ENCODE data around the gene AUNIP.
"Not testable (repeated sequence)": the region's sequence is repeated elsewhere in the genome, so short reads cannot be mapped to it uniquely, and the experiment has no call there.

The AUNIP gene

DNA sequence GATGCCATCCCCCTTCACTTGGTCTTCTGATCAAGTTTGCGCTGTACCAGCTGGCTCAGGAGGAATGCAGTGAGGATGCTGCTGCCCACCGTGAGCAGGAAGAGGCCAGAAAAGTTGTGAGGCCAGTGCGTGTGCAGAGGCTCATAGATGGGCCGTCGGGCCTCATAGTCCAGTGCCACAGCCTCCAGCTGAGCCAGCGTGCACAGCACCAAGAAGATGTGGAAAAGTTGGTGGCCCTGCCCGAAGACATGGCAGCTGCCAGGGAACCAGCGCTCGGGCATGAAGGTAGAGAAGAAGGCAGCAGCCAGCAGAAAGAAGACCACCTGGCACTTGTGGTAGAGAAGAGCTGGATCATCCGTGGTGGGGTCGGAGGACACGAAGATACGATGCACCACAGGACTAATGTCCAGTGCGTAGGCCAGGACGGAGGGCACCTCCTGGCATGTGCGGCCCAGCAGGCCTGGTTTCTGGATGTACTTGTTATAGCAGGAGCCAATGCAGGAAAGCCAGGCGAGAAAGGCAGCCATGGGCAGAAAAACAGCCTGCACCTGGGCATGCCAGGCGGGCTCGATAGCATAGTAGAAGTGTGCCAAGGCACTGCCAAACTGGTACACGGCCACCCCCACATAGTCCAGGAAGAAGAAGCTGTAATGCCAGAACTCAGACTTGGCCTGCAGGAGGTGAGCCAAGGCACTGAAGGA is 3.7 kb upstream of the AUNIP start:
- no peak for DNase-seq

DNA sequence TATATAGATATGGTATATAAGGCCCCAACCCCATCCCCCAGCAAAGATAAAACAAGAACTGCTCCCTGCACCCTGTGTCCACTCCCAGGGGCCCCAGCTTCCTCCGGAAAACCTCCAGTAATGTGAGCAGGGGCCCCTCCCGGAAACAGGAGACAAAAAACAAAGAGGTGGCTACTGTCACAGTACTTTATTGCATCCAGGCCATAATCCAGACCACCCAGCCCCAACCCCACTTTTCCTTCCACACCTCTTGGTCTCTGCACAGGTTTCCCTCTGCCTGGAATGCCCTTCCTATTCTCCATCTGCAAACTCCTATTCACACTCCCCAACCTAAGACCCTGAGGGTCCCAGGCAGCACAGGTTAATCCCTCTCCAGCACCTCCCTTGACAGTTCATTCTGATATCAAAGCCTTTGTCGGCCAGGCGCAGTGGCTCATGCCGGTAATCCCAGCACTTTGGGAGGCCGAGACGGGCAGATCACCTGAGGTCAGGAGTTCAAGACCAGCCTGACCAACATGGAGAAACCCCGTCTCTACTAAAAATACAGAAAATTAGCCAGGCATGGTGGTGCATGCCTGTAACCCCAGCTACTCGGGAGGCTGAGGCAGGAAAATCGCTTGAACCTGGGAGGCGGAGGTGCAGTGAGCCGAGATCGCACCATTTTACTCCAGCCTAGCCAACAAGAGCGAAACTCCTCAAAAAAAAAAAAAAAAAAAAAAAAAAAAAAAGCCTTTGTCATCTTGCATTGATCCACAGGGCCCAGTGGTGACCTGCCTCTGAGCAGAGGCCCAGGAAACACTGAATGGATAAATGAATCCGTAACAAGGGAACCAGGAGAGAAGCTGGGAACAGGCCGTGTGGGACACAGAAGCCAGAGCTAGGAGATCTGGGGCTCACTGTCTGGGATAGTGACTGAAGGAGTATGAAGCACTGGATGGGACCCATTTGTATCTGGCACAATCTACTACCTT is 2.3 kb upstream of the AUNIP start:
- DNase-seq: peak; percentile 94

DNA sequence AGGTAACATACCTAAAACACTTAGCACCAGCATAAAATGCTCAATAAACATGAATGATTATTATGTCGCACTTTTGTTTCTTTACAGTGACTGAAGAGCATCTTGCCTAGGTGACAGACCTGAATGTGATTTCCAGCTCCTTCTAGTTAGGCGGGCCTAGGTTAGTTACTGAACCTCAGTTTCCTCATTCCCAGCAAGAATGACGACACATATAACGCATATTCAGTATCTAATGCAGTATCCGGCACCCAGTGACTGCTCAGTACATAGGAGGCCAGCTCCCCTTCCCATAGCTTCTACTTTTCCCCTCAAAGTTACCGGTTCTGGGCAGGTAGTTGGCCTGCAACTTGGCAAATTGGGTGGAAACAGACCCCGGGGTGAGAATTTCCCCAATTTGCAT is 763 bp downstream of the AUNIP start:
- peak; percentile 23 for DNase-seq

DNA sequence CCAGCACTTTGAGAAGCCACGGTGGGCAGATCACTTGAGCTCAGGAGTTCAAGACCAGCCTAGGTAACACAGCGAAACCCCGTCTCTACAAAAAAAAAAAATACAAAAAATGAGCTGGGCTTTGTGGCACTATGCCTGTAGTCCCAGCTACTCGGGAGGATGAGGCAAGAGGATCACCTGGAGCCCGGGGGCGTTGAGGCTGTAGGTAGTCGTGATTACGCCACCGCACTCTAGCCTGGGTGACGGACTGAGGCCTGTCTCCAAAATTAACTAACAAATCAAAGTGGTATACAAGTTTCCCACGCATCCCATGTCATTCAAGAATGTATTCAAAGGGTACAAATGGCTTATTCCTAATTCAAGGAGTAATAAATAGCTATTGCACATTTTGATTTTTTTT is 2.4 kb downstream of the AUNIP start:
- DNase-seq: no peak

DNA sequence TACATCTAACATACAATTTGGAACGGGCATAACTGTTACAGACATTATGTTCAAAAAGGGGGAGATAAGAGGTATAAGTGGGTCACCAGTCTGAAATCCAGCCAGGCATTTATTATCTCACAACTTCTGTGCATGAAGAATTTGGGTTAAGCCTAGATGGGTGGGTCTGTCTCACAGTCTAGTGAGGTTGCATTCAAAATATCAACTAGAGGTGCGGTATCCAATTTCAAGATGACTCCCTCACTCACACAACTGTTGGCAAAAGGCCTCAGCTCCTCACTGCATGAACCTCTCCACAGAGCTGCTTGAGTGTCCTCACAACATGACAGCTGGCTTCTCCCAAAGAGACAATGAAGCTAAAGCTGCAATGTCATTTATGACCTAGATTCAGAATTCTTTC is 4.7 kb downstream of the AUNIP start:
- DNase-seq: peak; percentile 74

DNA sequence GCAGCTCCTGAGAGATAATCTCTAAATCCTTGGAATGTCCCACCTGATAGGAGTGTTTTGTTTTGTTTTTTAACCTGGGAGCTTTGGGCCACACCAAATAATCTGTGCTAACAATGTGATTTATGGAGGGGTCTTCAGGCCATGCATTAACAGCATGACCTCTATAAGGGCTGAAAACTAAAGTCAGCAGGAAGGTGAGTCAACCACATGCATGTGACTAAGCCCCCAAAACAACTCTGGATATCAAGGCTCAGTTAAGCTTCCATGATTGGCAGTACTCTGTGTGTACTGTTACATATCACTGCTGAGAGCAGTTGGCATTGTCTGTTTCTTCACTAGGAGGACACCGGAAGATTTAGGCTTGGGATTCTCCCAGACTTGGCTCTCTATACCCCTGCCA is 10.7 kb downstream of the AUNIP start:
- no peak for DNase-seq

DNA sequence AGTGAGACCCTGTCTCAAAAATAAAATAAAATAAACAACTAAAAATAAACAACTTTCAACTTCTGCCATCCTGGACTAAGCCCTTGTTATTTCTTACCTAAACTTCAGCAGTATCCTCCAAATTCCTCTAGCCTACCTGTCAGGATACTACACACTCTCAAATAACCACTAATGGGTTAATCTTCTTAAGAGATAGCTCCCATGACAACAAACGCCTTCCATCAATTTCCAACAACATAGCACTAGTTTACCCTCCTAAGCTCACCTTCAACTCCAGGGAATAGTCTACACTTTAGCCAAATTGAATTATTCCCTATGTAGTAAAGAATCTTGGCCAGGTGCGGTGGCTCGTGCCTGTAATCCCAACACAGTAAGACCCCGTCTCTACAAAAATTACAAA is 11.3 kb downstream of the AUNIP start:
- no peak for DNase-seq

DNA sequence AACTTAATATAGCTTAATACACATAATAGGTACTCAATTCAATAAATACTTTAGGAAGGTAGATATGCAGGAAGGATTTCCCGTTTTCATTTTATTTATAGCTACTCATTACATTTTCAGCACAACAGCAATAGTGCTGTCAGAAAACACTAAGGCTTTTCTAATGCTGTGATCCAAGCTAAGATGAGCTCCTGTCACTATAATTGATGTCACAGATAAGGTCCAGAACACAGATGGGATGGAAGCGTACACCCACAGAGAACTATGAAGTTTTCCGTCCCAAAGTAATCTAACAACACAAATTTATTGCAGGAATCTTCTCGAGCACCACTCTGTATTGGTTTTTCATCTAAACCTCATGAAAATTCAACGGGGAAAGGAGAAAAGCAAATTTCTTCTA is 13.6 kb downstream of the AUNIP start:
- no peak for DNase-seq

DNA sequence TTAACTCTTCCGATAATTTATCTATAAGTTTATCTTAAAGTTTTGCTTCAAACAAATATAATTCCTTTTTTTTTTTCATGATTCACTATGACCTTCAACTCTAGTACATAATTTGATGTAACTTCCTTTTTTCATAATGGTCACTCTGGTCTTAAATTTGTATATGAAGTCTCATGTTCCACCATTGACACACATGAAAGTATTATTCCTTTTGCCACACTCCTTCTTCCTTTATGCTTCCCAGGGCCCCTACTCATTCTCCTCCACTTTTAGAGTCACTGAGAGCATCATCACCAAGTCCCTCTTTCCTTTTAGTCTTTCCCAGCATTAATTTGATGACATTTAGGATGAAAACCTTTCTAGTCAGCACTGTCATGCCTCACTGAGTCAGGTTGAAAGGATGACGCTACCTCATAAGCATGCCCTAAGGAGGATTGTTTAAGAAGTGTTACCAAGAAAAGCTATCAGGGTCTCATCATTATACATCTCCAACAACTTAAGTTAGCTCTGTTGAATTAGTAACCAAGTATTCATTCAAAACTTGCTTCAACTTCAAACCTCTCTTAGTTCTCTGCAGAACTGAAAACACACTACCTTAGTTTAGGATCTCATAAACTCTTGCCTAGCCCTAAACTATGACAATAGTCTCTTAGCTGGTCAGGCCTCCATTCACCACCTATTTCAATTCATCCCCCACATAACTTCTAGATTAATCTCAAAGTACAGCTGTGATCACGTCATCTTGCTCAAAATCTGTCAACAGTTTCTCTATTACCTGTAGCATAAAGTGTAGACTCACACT is 14.5 kb downstream of the AUNIP start:
- no peak for DNase-seq

DNA sequence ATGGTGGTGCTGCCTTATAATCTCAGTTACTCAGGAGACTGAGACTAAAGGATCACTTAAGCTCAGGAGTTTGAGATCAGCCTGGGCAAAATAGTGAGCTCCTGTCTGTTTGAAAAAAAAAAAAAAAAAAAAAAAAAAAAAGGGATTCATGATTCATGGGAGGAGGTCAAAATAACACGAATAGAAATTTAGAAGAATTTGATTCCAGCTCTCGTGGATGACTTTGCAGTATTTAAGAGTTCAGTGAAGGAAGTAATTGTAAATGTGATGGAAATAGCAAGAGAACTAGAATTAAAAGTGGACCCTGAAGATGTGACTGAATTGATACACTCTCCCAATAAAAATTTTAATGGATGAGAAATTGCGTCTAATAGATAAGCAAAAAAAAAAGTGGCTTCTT is 15.8 kb downstream of the AUNIP start:
- DNase-seq: no peak

DNA sequence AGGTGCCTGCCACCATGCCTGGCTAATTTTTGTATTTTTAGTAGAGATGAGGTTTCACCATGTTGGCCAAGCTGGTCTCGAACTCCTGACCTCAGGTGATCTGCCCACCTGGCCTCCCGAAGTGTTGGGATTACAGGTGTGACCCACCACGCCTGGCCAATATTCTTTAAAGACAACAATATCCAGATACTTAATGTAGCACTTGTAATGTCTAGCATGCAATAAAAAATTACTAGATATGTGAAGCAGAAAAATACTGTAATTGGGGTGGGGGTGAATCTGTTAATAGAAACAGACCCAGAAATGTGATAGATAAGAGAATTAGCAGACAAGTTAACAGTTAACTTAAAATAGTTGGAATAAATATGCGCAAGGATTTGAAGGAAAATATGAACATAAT is 19.4 kb downstream of the AUNIP start:
- not testable (repeated sequence) for DNase-seq

DNA sequence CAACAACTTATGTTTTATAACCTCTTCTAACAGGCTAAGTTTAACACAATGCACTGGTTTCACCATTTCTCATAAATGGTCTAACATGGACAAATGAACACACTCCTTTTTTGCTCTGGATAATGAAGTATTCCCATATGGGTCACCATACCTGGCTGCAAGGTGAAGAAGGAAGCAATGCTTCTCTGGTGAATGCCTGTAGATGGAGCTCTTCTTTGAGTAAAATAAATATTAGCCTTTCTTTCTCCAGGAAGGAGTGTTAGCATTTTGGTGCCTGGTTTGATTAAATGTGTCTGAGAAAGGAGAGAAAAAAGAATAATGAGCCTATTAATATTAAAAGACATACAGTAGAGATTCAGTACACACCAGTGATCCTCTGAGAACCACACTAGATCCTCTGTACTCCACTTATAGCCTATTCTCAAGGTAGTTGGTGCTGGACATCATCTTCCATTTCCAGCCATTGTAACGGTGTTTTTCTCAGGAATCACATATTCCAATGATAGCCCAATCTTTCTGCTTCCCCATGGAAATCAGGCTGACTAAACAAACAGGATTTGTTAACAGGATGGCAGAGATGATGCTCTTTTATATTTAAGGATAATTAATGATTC is 21.9 kb downstream of the AUNIP start:
- peak; percentile 37 for DNase-seq

DNA sequence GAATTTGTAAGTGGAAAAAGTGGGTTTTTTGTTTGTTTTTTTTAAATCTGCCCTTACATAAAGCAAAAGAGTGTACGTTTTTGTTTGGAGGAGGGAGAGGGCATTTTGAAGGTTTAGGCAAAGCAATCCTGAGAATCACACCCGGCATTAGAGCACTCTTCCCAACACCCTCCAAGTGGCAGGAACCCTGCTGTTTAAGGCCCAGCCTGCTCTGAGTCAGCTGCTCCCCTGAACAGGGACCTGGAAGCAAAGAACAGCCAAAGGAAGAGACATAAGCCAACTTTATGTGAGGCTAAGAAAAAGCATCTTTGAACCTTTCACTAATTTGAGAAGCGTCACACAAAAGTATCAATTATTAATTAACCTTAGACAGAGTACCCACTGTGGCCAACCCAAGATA is 22.6 kb downstream of the AUNIP start:
- DNase-seq: no peak

DNA sequence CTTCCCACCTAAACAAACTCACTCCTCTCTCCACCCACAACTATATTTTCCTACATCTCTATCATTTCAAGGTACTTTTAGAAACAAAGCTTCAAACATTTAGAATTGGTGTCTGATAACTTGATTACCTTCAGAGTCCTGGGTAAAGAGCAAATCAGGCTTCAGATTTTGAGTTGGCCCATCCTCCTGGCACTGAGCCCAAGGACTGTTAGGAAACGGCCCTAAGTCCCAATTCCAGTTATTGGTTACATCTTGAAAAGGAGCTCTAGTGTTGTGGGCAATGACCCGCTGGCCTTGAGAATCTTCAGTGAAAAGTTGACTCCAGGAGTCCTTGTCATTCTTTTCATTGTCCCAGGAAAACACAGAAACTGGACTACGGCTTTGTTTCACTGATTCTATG is 24.4 kb downstream of the AUNIP start:
- DNase-seq: no peak

DNA sequence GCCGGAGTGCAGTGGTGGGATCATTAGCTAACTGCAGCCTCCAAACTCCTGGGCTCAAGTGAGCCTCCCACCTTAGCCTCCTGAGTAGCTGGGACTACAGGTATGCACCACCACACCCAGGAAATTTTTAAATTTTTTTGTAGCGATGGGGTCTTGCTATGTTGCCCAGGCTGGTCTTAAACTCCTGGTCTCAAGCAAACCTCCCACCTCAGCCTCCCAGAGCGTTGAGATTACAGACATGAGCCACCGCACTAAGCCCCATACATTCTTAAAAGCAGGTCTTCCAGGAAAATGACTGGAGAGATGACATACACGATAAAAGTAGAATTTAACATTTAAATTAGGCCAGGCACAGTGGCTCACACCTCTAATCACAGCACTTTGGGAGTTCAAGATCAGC is 26.1 kb downstream of the AUNIP start:
- DNase-seq: no peak

DNA sequence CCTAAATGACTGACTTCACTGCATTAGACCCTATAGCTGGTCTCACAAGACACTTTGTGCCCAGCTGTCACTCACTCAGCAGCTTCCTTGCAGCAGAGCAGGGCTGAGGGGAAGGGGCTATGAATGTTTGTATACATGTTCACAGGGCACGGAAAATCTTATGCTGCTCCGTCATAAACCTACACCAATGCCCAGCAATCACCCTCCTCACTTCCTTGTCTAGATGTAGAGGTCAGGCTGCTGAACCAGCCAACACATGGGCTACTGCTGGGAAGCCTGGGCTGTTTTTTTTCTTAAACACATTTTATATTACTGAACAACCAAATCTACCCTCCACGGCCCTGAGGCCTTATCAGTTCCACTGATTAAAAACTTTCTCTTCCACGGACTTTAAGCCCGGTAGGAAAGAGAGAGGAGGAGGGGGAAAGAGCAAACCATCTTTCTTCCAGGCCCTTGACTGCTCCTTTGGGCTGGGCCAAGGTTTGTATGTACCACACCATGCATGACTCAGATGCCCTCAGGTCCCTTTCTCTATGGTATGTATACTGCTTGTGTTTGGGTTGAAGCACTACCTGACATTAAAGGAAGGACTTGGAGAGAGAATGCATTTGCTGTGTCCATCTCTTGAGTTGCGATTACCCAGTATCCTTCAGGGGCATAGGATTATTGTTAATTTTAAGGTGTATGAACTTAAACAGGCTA is 26.8 kb downstream of the AUNIP start:
- peak; percentile 17 for DNase-seq

DNA sequence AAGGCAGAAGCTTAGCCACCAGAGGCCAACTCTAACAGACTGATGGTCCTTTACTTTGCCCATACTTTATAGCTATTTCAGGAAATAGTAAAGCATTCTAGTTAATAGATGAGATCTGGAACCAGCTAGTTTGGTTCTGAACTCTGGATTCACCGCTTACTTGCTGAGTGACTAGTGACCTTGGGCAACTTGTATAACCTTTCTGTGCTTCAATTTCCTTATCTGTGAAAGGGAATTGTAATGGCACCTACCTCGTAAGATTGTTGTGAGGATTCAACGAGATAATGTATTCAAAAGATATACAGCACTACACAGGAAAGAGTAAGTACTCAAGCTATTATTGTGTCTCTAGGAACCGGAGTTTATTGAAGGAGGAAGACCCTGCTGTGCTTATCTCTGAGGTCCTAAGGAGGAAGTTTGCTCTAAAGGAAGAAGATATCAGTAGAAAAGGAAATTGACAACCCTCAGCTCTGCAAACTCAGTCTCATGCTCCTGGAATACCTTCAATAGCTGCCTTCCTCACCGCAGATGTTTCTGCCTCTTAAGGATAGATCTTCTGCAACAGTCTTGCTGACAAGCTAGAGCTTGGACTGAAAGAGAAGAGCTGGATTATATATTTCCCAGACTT is 27.6 kb downstream of the AUNIP start:
- peak; percentile 72 for DNase-seq

DNA sequence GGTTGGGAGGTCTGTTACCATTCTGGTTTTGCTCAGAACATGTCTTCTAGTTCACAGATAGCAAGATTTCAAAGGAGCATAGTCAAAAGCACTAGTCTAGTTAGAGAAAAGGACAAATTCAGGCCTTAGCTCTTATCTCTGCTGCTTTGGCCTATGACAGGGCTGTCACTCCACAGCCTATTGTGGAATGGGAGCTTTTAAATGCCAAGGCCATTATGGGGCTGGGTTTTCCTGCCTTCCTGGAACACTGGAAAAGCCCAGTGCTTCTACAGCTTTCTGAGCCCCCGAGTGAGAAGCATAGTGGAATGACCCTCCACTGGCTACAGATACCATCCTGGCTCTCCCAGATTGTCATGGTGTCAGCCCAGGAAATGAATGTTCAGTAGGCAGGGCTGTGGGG is 30.2 kb downstream of the AUNIP start:
- DNase-seq: peak; percentile 9

DNA sequence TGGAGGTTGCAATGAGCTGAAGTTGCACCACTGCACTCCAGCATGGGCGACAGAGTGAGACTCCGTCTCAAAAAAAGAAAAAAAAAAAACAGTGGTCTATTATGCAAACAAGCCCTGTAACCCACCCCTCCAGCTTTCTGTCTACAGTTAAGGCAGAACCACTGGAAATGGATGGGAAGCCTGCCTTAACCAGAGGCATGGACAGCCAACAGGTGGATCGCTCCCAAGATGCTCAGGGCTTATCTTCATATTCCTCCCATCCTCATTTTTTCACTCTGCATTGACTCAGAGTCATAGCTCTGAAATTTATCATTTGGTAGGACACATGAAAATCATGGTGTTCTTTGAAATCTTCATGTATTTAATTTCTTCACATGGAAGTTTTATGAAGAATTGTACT is 30.8 kb downstream of the AUNIP start:
- DNase-seq: no peak

DNA sequence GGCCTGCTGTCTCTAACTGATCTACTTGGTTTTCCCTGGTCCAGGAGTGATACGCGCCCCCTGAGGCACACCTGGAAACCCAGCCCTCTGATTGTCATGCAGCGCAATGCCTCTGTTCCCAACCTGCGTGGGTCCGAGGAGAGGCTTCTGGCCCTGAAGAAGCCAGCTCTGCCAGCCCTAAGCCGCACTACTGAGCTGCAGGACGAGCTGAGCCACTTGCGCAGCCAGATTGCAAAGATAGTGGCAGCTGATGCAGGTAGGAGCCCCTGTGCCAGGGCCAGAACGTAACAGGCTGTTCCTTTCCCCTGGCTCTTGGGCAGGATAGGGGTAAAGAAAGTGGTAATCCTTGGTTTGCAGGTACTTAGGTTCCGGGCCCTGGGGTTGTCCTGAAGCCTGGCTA is 32.7 kb downstream of the AUNIP start:
- no peak for DNase-seq

DNA sequence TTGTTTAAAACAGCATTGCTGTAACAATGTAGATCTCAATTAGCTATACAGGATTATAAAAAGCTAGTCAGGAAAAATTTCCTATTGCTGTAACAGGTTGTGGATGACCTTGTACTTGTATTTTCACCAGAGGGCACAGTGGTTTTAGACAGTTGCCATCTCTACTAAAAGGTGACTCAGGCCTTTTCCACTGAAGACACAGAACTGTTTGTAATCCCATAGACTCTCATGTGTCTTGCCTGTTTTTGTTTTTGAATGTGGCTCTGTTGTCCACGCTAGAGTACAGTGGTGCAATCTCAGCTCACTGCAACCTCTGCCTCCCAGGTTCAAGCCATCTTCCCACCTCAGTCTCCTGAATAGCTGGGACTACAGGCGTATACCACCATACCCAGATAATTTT is 33.7 kb downstream of the AUNIP start:
- DNase-seq: no peak

DNA sequence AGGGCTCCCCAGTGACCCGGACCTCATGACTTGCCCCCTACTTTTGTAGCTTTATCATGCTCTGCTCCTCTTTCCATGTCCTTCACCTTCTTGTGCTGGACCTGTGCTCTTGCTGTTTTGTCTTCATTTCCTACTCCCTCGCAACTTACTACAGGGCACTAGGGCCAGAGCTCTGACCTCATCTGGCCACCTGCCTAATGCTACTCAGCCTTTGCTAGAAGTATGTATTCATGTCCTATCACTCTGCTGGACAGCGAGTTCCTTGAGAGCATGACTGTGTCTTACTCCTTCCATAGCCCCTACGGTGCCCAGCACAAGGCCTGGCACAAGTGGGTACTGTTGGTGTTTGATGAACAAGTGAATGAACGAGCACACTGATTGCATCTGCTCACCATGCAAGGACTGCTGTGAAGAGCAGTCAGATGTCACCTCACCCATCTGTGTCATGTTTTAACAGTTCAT is 37.6 kb downstream of the AUNIP start:
- DNase-seq: no peak

All from hematopoietic multipotent progenitor cell treated with erythropoietin and hydrocortisone succinate and interleukin-3 and kit ligand, for 4 days (in vitro differentiated cells).